Measurements from ENCODE around the gene HDC. TPM values are rescaled to one million over a fixed set of nuclear protein-coding genes. Genes with fewer than 3 reads are reported as not detected.
A peak's percentile ranks its signal among the peaks of the same experiment; 100 is the strongest.

Gene HDC
- polyA plus RNA-seq, 10 donors, result 0.14 to 2.9 (median 0.95) TPM

- DNase-seq, result no peak
These were observed 9.1 kb downstream of the HDC start for GRCh38 chr15:50256188-50257041.

- DNase-seq, result no peak
These were observed 13.0 kb downstream of the HDC start for GRCh38 chr15:50252556-50252955.

- no peak for DNase-seq
These were observed 13.8 kb downstream of the HDC start for GRCh38 chr15:50251638-50252182.

GRCh38 chr15:50250760-50251394 is 14.6 kb downstream of the HDC start:
- DNase-seq, result no peak

GRCh38 chr15:50249704-50250103 is 15.8 kb downstream of the HDC start:
- DNase-seq, result peak in 1 of 3 donors; percentile 7

GRCh38 chr15:50248994-50249582 is 16.4 kb downstream of the HDC start:
- DNase-seq, result no peak

- DNase-seq, result peak in 2 of 3 donors; percentile 7 to 20
These were observed 17.5 kb downstream of the HDC start for GRCh38 chr15:50247819-50248655.

GRCh38 chr15:50246631-50247030 is 18.9 kb downstream of the HDC start:
- DNase-seq, result no peak

GRCh38 chr15:50244959-50245624 is 20.4 kb downstream of the HDC start:
- DNase-seq, result no peak

GRCh38 chr15:50244153-50244552 is 21.4 kb downstream of the HDC start:
- DNase-seq, result no peak

GRCh38 chr15:50241684-50242450 is 23.7 kb downstream of the HDC start:
- peak in 1 of 3 donors; percentile 17 for DNase-seq

- DNase-seq, result no peak
These were observed 27.3 kb downstream of the HDC start for GRCh38 chr15:50238255-50238654.

- DNase-seq, result no peak
These were observed 29.1 kb downstream of the HDC start for GRCh38 chr15:50236433-50236832.

GRCh38 chr15:50235794-50236193 is 29.7 kb downstream of the HDC start:
- DNase-seq, result no peak

GRCh38 chr15:50234764-50235163 is 30.8 kb downstream of the HDC start:
- no peak for DNase-seq

GRCh38 chr15:50233192-50233736 is 32.3 kb downstream of the HDC start:
- no peak for DNase-seq

- DNase-seq, result no peak
These were observed 32.7 kb downstream of the HDC start for GRCh38 chr15:50232791-50233190.

- DNase-seq, result no peak
These were observed 33.8 kb downstream of the HDC start for GRCh38 chr15:50231761-50232160.

GRCh38 chr15:50229336-50229735 is 36.2 kb downstream of the HDC start:
- no peak for DNase-seq

GRCh38 chr15:50228866-50229265 is 36.7 kb downstream of the HDC start:
- DNase-seq, result no peak

Measured in muscle of back (tissue), 11 donors.